Lung (tissue), 12 donors: Measurements from ENCODE around the gene PLD2. TPM values are rescaled to one million over a fixed set of nuclear protein-coding genes. Genes with fewer than 3 reads are reported as not detected.

Experiments
- ATAC-seq: fragments of 200-7000 bp; cut with Tn5 transposase; one replicate; pipeline ENCODE4 v1.9.1; 2020; ENCODE audit warnings: moderate number of reproducible peaks; ENCODE audit not compliant: insufficient read depth, low FRiP score
- DNase-seq, 3 donors: peaks; one replicate each; pipeline ENCODE4 v3.0.0-alpha.2; 2013 to 2017
- H3K27ac ChIP-seq, 2 donors: one replicate each; pipeline ENCODE4 v1.5.1; 2013; ENCODE audit warnings: mild to moderate bottlenecking in 2 of 2, moderate library complexity in 2 of 2, control low read depth in 1 of 2, inconsistent platforms in 1 of 2, low read depth in 1 of 2, low read length in 1 of 2
- H3K27me3 ChIP-seq, 3 donors: one replicate each; pipeline ENCODE4 v1.5.1; 2013; ENCODE audit warnings: low read length in 2 of 3; ENCODE audit not compliant: control insufficient read depth in 3 of 3, insufficient read depth in 3 of 3
- H3K36me3 ChIP-seq, 4 donors: one replicate each; pipeline ENCODE4 v1.5.1; 2013; ENCODE audit warnings: low read length in 4 of 4, mild to moderate bottlenecking in 1 of 4, moderate library complexity in 1 of 4; ENCODE audit not compliant: control insufficient read depth in 4 of 4, insufficient read depth in 4 of 4
- H3K4me1 ChIP-seq, 5 donors: one replicate each; pipeline ENCODE4 v1.5.1; 2013; ENCODE audit warnings: low read length in 5 of 5, mild to moderate bottlenecking in 2 of 5, moderate library complexity in 1 of 5; ENCODE audit not compliant: control insufficient read depth in 5 of 5, insufficient read depth in 5 of 5
- H3K4me3 ChIP-seq: one replicate; pipeline ENCODE4 v1.5.1; 2013; ENCODE audit warnings: mild to moderate bottlenecking, control low read depth, moderate library complexity
- H3K9ac ChIP-seq, 2 donors: one replicate each; pipeline ENCODE4 v1.5.1; 2013; ENCODE audit warnings: low read length in 2 of 2, control low read depth in 1 of 2; ENCODE audit not compliant: insufficient read depth in 1 of 2
- H3K9me3 ChIP-seq, 4 donors: one replicate each; pipeline ENCODE4 v1.5.1; 2013; ENCODE audit warnings: low read length in 3 of 4, mild to moderate bottlenecking in 1 of 4, moderate library complexity in 1 of 4; ENCODE audit not compliant: control insufficient read depth in 4 of 4, insufficient read depth in 3 of 4
- WGBS, 2 donors: extraction: QIAGEN DNeasy Blood & Tissue Kit; methylation state at CpG; one replicate each; pipeline ENCODE4 v1.1.7; 2013; 5-methylcytosine and 5-hydroxymethylcytosine counted together
- polyA plus RNA-seq, 2 donors: library from polyadenylated mRNA; stranded (reverse); fragments of 200-250 nt; gene quantifications; one replicate each; pipeline ENCODE4 v1.2.1, GENCODE V29; 2013
- total RNA-seq, 2 donors: library from RNA; depleted of rRNA in 1 of 2; stranded (reverse); fragments of >200 nt in 1 of 2; gene quantifications; one replicate each; pipeline ENCODE4 v1.2.1, GENCODE V29; 2014 to 2021
- TF ChIP-seq, protein P1 (sequence below): IDR thresholded peaks from 2 replicates; pipeline ENCODE4 v1.5.1; 2012; ENCODE audit warnings: mild to moderate bottlenecking; ENCODE audit errors: control extremely low read depth, extremely low read depth
- donor health status: control.
- donor health status: control.
- donor health status: Bipolar disorder and iron deficiency.
- donor health status: healthy.
- donor health status: DM: yes; HTN: yes; CAD: no.

Gene PLD2
- total and polyA plus RNA-seq, 4 donors: 18.0 to 42.3 (median 24.7) TPM

DNA sequence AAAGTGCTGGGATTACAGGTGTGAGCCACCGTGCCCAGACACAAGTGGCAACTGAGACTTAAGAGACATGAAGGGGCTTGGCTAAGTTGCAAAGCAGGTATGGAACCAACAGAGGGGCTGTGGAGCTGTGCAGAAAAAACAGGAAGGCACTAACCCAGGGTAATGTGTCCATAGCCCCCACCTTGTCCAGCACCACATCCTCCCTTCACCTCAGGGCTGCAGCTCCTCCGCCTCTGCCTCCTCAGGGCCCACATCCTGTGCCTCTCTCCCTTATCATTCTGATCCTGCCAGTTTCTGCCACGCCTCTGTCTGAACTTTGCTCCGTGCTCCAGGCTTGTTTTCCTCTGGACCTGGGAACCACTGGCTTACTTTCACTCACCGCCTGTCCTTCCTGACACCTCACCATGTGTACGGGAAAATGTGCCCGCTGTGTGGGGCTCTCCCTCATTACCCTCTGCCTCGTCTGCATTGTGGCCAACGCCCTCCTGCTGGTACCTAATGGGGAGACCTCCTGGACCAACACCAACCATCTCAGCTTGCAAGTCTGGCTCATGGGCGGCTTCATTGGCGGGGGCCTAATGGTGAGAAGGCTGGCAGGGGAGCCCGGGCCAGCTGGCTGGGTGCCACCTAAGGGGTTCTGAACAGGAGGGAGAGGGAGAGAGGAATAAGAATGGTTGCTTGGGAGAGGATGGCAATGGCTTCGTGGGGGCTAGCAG is 35.3 kb upstream of the PLD2 start, which contains the start of gene TM4SF5:
Gene TM4SF5, plus strand, starts transcription at position 368 of the 716 bp plus-strand sequence. Its CDS starts 37 bp downstream, at position 405.
- Histone ChIP-seq H3K36me3 (no peaks in the 10 kb centered on the region), H3K9me3 (no peaks in the 10 kb centered on the region), H3K9ac (no peak within 1 kb of the TSS), H3K4me3 (no peak within 1 kb of the TSS), H3K27ac (no peak within 1 kb of the TSS), H3K4me1 (no peaks in the 10 kb centered on the region), H3K27me3 (peaks cover 0 to 9% (median 0%) of the 10 kb centered on the region in 3 donors)
- DNase-seq (no peak), ATAC-seq (no peak)
- TF ChIP-seq, protein P1, sequence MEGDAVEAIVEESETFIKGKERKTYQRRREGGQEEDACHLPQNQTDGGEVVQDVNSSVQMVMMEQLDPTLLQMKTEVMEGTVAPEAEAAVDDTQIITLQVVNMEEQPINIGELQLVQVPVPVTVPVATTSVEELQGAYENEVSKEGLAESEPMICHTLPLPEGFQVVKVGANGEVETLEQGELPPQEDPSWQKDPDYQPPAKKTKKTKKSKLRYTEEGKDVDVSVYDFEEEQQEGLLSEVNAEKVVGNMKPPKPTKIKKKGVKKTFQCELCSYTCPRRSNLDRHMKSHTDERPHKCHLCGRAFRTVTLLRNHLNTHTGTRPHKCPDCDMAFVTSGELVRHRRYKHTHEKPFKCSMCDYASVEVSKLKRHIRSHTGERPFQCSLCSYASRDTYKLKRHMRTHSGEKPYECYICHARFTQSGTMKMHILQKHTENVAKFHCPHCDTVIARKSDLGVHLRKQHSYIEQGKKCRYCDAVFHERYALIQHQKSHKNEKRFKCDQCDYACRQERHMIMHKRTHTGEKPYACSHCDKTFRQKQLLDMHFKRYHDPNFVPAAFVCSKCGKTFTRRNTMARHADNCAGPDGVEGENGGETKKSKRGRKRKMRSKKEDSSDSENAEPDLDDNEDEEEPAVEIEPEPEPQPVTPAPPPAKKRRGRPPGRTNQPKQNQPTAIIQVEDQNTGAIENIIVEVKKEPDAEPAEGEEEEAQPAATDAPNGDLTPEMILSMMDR: no peak
- WGBS, 2 donors: 57 to 71% methylated on average over 13 of the region's 13 CpGs

DNA sequence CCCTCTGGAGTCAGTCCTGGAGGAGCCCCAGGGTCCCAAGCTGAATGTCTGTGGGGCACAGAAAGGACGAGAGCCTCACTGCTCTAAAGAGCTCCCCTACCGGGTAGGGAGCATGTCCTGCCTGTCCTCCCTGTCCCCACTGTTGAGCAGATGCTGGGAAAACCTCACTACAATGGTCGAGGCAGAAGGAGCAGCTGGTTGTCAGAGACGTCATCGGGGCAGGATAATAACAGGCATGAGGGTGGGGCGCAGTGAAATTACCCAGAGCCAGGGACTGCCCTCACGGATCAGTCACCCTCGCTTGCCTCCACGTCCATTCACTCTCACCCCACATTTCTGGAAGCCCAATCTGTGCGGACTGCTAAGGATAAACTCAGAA is 34.7 kb upstream of the PLD2 start:
- H3K27me3 ChIP-seq: peaks cover 0 to 9% (median 0%) of the 10 kb centered on the region in 3 donors
- no peaks in the 10 kb centered on the region for H3K4me1 ChIP-seq
- TF ChIP-seq, protein P1: no peak
- 71 to 88% methylated on average over 10 of the region's 10 CpGs for WGBS, 2 donors
- H3K9ac ChIP-seq: no peak overlapping the region
- no peak for ATAC-seq
- no peaks in the 10 kb centered on the region for H3K36me3 ChIP-seq
- no peak for DNase-seq
- H3K9me3 ChIP-seq: no peaks in the 10 kb centered on the region
- H3K27ac ChIP-seq: no peak overlapping the region
- H3K4me3 ChIP-seq: no peak overlapping the region

DNA sequence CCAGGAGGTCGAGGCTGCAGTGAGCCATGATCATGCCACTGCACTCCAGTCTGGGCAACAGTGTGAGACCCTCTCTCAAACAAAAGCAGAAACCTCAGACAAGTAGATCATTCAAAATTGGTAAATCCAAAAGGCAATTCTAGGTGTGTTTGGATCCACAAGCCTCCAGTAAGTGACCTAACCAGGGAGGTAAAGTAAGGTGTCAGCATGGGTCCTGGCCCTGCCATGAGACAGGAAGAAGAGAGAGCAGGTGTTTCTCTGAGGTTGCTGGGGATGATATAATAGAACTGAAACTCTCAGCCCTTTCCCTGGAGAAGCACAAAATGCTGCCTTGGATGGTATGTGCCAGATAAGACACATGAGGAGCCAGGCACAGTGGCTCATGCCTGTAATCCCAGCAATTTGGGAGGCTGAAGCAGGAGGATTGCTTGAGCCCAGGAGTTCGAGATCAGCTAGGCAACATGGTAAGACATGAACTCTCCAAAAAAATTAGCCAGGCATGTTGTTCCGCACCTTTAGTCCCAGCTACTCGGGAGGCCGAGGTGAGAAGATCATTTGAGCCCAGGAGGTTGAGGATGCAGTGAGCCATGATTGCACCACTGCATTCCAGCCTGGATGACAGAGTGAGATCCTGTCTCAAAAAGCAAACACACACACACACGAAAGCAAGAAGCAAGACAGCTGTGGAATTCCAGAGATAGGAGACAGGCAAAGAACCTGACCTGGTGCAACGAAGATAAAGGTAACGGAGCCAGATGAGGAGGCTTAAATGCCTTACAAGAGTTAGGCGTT is 28.8 kb upstream of the PLD2 start:
- TF ChIP-seq, protein P1: no peak
- Histone ChIP-seq H3K27ac (no peak overlapping the region), H3K4me1 (no peaks in the 10 kb centered on the region), H3K27me3 (peaks cover 0 to 24% (median 10%) of the 10 kb centered on the region in 3 donors), H3K9ac (no peak overlapping the region), H3K36me3 (no peaks in the 10 kb centered on the region), H3K9me3 (peaks cover 0 to 2% (median 0%) of the 10 kb centered on the region in 4 donors), H3K4me3 (no peak overlapping the region)
- WGBS, 2 donors: 65 to 77% methylated on average over 9 of the region's 9 CpGs
- no peak for DNase-seq
- no peak for ATAC-seq
